HUES48 (cell line): ENCODE results near the gene P3H3.

Experiments
- H3K27ac ChIP-seq: one replicate; pipeline ENCODE4 v1.7.0; 2013; ENCODE audit warnings: low read depth, low read length, inconsistent platforms
- H3K27me3 ChIP-seq: 2 replicates; pipeline ENCODE4 v1.6.1; 2013; ENCODE audit warnings: mild to moderate bottlenecking, low read length; ENCODE audit not compliant: control insufficient read depth, insufficient read depth
- H3K36me3 ChIP-seq: 2 replicates; pipeline ENCODE4 v1.6.1; 2013; ENCODE audit warnings: low read length; ENCODE audit not compliant: control insufficient read depth, insufficient read depth
- H3K4me1 ChIP-seq: 2 replicates; pipeline ENCODE4 v1.6.1; 2013; ENCODE audit warnings: mild to moderate bottlenecking, low read length; ENCODE audit not compliant: control insufficient read depth, insufficient read depth
- H3K4me3 ChIP-seq: 2 replicates; pipeline ENCODE4 v1.5.1; 2013; ENCODE audit warnings: mild to moderate bottlenecking, low read depth, low read length
- H3K9ac ChIP-seq: 2 replicates; pipeline ENCODE4 v1.6.1; 2013; ENCODE audit warnings: mild to moderate bottlenecking, low read depth, low read length, moderate library complexity
- H3K9me3 ChIP-seq: 2 replicates; pipeline ENCODE4 v1.6.1; 2013; ENCODE audit warnings: low read length; ENCODE audit not compliant: control insufficient read depth, insufficient read depth

P3H3 gene

DNA sequence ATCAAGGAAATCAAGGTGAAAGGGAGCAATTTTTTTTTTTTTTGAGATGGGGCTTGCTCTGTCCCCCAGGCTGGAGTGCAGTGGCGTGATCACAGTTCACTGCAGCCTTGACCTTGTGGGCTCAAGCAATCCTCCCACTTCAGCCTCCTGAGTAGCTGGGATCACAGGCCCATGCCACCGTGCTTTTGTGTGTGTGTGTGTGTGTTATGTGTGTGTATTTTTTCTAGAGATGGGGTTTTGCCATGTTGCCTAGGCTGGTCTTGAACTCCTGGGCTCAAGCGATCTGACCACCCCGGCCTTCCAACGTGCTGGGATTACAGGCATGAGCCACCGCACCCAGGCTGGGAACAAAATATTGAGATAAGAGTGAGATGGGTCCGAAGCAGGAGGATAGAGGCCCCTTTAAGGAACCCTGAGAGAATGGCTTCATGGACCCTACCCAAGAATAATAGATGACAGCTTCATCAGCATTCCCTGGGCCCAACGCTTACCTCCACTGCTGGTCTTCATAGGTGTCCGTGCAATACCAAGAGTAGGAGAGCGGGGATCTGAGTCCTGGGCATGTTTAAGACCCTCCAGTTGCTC lies 21.9 kb downstream of the P3H3 start:
- Histone ChIP-seq H3K9ac (no peak overlapping the region), H3K4me3 (peak overlapping the region; percentile 88), H3K27me3 (no peaks in the 10 kb centered on the region), H3K4me1 (peaks cover 10% of the 10 kb centered on the region), H3K36me3 (peaks cover 48% of the 10 kb centered on the region), H3K27ac (no peak overlapping the region), H3K9me3 (no peaks in the 10 kb centered on the region)

DNA sequence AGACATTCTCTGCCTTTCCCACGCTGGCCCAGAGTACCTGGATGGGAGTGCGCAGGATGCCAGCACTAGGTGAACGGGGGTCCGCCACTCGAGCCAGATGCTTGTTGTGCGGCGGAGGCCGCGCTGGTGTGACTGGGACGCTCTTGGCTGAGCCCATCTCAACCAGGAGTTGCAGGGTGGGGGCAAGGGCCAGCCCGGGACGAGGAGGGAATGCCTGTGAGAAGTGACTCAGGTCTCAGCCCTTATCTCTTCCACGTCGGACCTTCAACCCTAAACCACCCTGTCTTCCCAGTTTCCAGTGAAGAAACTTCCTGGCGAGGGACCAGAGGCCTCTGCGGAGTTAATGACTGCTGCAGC lies 22.6 kb downstream of the P3H3 start:
- H3K4me1 ChIP-seq = peaks cover 10% of the 10 kb centered on the region
- H3K36me3 ChIP-seq = peaks cover 47% of the 10 kb centered on the region
- no peaks in the 10 kb centered on the region for H3K9me3 ChIP-seq
- H3K4me3 ChIP-seq = peak overlapping the region; percentile 88
- H3K27ac ChIP-seq = peak overlapping the region; percentile 55
- H3K27me3 ChIP-seq = no peaks in the 10 kb centered on the region
- peak overlapping the region; percentile 56 for H3K9ac ChIP-seq

DNA sequence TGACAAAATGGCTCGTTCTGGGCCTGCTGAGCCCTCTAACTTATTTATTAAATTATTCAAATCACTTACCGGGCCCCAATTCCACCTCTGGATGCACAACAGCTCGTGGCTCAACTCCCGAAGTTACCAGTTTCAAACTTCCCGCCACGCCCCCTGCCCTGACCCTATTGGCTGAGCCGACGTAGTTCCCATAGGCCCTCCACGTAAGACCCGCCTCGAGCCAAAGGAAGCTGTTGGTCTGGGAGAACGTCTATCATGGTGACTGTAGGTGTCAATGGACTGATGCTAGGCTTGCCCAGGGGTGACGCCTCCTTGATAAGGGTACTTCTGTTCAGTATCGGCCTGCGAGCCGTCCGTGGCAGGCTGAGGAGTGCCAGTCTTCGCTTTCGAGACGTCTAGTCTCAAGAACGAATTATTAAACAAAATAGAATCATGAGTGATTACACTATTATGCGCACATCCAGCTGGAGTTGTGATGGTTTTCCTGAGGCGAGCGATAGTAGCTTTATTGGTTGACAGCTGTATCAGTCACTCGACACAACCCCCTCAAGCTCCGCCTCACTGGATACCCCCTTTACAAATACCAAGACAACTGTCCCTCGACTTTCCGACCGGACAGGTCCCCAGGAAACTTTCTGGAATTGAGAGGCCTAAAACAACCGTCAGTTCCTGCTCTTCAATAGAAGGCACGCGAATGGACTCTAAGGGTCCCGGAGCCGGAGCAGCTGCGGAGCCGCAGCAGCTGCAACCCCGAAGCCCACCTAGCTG lies 23.1 kb downstream of the P3H3 start, which contains the start of gene CDCA3:
Gene CDCA3, minus strand, starts transcription at position 134 of the 768 bp plus-strand sequence. CDS start 334 bp downstream, outside the sequence.
- H3K27ac ChIP-seq = peak within 1 kb of the TSS; percentile 85
- peaks cover 47% of the 10 kb centered on the region for H3K36me3 ChIP-seq
- H3K9me3 ChIP-seq = no peaks in the 10 kb centered on the region
- H3K27me3 ChIP-seq = no peaks in the 10 kb centered on the region
- peak within 1 kb of the TSS; percentile 62 for H3K9ac ChIP-seq
- peaks cover 10% of the 10 kb centered on the region for H3K4me1 ChIP-seq
- peak within 1 kb of the TSS; percentile 88 for H3K4me3 ChIP-seq

DNA sequence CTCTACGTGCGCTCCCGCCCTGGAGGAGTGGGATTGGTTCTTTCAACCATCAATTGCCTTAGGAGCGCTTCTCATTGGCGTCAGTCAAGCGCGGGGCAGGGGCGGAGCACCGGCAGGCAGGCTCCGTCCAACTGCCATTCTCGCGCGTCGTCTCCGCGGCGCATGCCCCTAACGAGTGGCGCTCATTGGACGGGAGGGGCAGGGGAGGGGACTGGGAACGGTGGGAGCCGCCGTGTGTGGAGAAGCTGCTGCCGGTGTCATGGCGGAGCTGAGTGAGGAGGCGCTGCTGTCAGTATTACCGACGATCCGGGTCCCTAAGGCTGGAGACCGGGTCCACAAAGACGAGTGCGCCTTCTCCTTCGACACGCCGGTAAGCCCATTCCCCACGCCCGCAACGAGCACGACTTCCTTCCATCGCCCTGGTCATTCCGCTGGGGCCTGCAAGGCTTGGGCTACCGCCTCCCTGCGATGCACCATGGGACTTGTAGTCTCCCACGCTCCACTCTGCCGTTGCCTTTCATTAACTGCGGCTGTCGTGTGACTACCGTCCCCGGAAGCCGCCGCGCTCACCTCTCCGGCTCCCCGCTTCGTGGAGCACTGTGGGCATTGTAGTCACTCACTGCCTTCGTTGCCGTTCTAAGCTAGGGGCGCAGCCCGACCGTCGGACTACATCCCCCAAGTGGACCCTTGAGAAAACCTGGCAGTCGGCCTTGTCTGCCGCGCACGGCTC lies 23.9 kb downstream of the P3H3 start, which contains the start of gene USP5:
Gene USP5, plus strand, starts transcription at position 230 of the 730 bp plus-strand sequence. Its CDS starts 30 bp downstream, at position 260.
- Histone ChIP-seq H3K27ac (peak within 1 kb of the TSS; percentile 85), H3K27me3 (no peaks in the 10 kb centered on the region), H3K9ac (peak within 1 kb of the TSS; percentile 62), H3K9me3 (no peaks in the 10 kb centered on the region), H3K4me3 (peak within 1 kb of the TSS; percentile 88), H3K4me1 (peaks cover 10% of the 10 kb centered on the region), H3K36me3 (peaks cover 47% of the 10 kb centered on the region)

DNA sequence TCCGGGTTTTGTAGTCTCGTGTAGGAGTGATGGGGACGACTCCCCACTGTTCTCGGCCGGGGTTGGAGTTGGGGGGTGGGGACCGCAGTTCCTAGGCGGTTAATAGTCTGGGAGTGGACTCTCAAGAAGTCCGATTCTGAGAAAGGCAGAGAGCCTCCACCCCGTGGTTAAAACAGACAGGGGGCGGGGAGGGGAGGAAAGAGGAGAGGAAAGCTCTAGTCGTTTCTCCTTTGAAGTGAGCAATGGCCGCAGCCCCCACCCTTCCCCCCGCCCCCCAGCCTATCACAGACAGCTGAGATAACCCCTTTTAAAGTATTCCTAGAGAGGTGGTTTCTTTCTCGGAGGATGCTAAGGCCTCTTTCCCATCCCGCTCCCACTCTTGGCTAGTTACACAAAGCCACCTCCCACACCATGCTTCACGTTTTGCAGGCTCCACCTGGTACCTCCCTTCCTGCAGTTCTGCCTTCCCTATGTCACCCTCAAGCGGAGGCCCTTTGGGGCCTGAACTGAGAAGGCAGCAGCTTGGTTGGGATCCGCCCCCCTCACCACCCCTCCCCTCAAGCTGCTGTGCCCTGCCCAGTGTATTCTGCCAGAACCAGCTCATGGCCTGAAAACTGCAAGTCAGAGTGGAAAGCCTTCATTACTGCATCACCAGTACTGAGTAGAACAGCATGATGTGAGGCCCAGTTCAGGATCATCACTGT lies 24.6 kb downstream of the P3H3 start:
- peak overlapping the region; percentile 77 for H3K27ac ChIP-seq
- peaks cover 10% of the 10 kb centered on the region for H3K4me1 ChIP-seq
- no peaks in the 10 kb centered on the region for H3K9me3 ChIP-seq
- peaks cover 47% of the 10 kb centered on the region for H3K36me3 ChIP-seq
- no peaks in the 10 kb centered on the region for H3K27me3 ChIP-seq
- H3K9ac ChIP-seq = no peak overlapping the region
- H3K4me3 ChIP-seq = peak overlapping the region; percentile 88

DNA sequence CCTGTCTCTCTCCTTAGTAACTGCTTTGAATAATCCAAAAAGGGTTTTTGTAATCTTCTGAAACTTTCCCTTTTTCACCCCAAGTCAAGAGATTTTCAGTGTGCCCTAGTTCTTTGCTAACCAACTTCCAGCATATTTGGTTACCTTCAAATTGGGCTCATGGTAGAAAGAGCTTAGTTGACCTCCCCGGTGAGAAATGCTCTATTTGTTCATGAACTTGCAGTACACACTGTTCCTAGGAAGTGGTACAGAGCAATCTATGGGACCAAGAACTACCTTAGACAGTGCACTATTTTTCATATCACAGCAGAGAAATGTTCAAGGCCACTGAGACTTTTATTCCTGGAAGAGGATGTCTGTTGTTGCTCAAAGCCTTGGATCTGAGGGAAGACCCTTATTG lies 25.4 kb downstream of the P3H3 start:
- peak overlapping the region; percentile 77 for H3K27ac ChIP-seq
- H3K36me3 ChIP-seq = peaks cover 49% of the 10 kb centered on the region
- H3K9ac ChIP-seq = no peak overlapping the region
- H3K4me3 ChIP-seq = no peak overlapping the region; the same call in 1 of the 2 replicates
- no peaks in the 10 kb centered on the region for H3K27me3 ChIP-seq
- no peaks in the 10 kb centered on the region for H3K9me3 ChIP-seq
- H3K4me1 ChIP-seq = peaks cover 10% of the 10 kb centered on the region

DNA sequence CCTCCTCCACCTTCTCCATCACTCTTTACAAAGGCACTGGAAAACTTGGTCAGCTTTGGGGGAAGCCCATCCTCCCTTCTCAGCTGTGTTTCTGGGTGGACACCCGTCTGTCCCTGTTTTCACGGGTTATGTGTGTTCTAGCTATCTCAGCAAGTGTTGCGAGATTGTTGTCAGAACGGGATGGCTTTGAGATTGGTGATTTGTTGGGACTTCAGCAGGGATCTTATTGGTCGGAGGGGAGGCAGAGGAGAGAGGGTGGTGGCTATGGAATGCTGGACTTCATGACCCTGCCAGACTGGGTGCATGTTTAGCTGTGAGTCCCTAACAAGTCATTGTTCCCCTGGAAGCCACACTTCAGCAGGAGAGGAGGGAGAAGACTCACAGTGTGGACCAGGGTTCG lies 25.8 kb downstream of the P3H3 start:
- H3K4me3 ChIP-seq = no peak overlapping the region
- H3K9me3 ChIP-seq = no peaks in the 10 kb centered on the region
- H3K27me3 ChIP-seq = no peaks in the 10 kb centered on the region
- H3K27ac ChIP-seq = no peak overlapping the region
- peaks cover 10% of the 10 kb centered on the region for H3K4me1 ChIP-seq
- H3K9ac ChIP-seq = no peak overlapping the region
- peaks cover 49% of the 10 kb centered on the region for H3K36me3 ChIP-seq

DNA sequence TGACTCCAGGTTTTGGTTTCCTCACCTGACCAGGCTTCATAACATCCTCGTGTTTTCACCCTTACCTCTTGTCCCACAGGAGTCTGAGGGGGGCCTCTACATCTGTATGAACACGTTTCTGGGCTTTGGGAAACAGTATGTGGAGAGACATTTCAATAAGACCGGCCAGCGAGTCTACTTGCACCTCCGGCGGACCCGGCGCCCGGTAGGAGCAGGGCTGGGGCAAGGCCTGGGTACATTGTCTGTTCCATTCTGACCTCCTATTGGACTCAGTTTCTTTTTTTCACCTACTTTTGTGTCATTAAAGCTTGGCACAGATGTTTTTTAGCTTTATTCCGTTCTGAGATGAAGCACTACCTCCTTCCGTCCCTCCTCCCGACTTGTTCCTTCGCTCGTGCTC lies 27.1 kb downstream of the P3H3 start:
- Histone ChIP-seq H3K27ac (no peak overlapping the region), H3K4me3 (no peak overlapping the region), H3K9me3 (no peaks in the 10 kb centered on the region), H3K27me3 (no peaks in the 10 kb centered on the region), H3K4me1 (peaks cover 10% of the 10 kb centered on the region), H3K9ac (no peak overlapping the region), H3K36me3 (peaks cover 52% of the 10 kb centered on the region)

DNA sequence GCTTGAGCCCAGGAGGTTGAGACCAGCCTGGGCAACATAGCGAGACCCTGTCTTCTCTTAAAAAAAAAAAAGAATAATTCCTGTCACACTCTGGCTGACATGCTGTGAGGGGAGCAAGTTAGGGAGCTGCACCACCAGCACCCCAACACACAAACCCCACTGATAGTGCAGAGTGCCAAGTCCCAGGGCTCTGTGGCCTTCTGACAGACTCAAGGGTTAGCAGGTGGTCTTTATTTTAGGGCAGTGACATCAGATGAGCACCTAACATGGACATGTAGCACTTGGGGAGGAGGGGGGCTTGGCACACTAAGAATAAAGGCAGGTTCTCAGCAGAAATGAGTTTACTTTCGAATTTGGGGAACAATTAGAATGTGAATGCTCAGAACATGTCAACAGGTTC lies 30.6 kb downstream of the P3H3 start:
- Histone ChIP-seq H3K27ac (no peak overlapping the region), H3K9me3 (no peaks in the 10 kb centered on the region), H3K4me3 (no peak overlapping the region), H3K36me3 (peaks cover 86% of the 10 kb centered on the region), H3K9ac (no peak overlapping the region), H3K27me3 (no peaks in the 10 kb centered on the region), H3K4me1 (0 out of 2 replicates have a peak, but pooled peaks cover under 1% of the 10 kb centered on the region)

DNA sequence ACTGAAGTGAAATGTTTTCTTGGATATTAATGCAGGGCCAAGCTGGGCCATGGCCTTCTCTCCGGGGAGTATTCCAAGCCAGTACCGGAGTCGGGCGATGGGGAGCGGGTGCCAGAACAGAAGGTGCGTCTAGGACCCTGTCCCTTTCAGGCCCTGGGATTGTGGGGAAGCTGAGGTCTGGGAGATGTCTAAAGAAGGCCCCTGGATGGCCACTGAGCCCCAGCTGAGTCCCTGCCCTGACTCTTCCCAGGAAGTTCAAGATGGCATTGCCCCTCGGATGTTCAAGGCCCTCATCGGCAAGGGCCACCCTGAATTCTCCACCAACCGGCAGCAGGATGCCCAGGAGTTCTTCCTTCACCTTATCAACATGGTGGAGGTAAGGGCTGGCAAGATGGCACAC lies 31.9 kb downstream of the P3H3 start:
- Histone ChIP-seq H3K9ac (no peak overlapping the region), H3K4me3 (no peak overlapping the region), H3K36me3 (peaks cover 97% of the 10 kb centered on the region), H3K4me1 (no peaks in the 10 kb centered on the region), H3K9me3 (no peaks in the 10 kb centered on the region), H3K27me3 (no peaks in the 10 kb centered on the region), H3K27ac (no peak overlapping the region)
